Measurements from ENCODE around the gene CUTA.

- TF ChIP-seq FOXK1 (CRISPR knock-in tag; IDR thresholded peaks at IDR 0.05; ENCODE audit: borderline replicate concordance, low read depth), result no peak
- TF ChIP-seq CTCF (CRISPR knock-in tag; IDR thresholded peaks at IDR 0.05), result no peak
- no peak for TF ChIP-seq NONO (IDR thresholded peaks at IDR 0.05)
- no peak for TF ChIP-seq NONO (CRISPR knock-in tag; conservative IDR thresholded peaks at IDR 0.05)
- no peak for TF ChIP-seq HMG20A (CRISPR knock-in tag; IDR thresholded peaks at IDR 0.05; ENCODE audit: borderline replicate concordance)
- TF ChIP-seq MAX (IDR thresholded peaks at IDR 0.05), result no peak
- no peak for TF ChIP-seq TBP (CRISPR knock-in tag; IDR thresholded peaks at IDR 0.05)
- no peak for TF ChIP-seq HMGXB4 (CRISPR knock-in tag; IDR thresholded peaks at IDR 0.05; ENCODE audit: borderline replicate concordance in 1 of 2, low read depth in 1 of 2)
- no peak for TF ChIP-seq RNF219 (CRISPR knock-in tag; IDR thresholded peaks at IDR 0.05)
- TF ChIP-seq FOXM1 (CRISPR knock-in tag; IDR thresholded peaks at IDR 0.05), result no peak
- TF ChIP-seq ZNF687 (CRISPR knock-in tag; IDR thresholded peaks at IDR 0.05), result no peak
- TF ChIP-seq DNMT1 (CRISPR knock-in tag; IDR thresholded peaks at IDR 0.05), result no peak
These were observed 25.3 kb downstream of the CUTA start for GRCh38 chr6:33392595-33392948.

Data from HepG2 (cell line).